ENCODE data around the gene PRR36.

DNA sequence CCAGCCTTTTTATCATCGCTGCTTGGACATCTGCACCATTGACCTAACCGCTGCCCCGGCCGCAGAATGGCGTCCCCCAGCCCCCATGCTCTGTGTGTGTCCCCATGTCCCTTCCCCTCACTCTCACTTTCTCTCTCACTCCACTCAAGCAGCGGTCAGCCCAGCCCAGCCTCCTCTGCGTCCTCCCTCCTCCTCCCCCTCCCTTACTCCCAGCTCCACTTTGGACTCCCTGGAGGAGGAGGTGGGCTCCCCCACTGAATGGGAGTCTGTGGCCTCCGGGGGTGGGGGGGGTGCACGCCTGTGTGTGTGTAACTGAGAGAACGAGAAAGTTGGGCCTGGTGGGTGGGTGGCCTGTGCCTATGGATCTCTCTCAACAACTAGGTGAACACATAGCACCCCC lies 31.7 kb upstream of the PRR36 start:
- TF ChIP-seq CTCF (IDR thresholded peaks at IDR 0.05) (no peak), POLR2A (IDR thresholded peaks at IDR 0.05) (no peak)

Data from Peyer's patch (tissue), 4 donors.